Nephron progenitor cell (in vitro differentiated cells): Measurements from ENCODE around the gene VLDLR.

Experiments
- DNase-seq: peaks from one replicate; pipeline ENCODE4 v3.0.0; 2021
- H3K27ac Mint-ChIP-seq: 2 replicates; pipeline ENCODE4 v1.8.0; 2021; ENCODE audit warnings: mild to moderate bottlenecking, moderate library complexity, mixed read lengths
- H3K27me3 Mint-ChIP-seq: 2 replicates; pipeline ENCODE4 v1.8.0; 2021; ENCODE audit warnings: mild to moderate bottlenecking, low read depth, mixed read lengths; ENCODE audit not compliant: poor library complexity
- H3K36me3 Mint-ChIP-seq: 2 replicates; pipeline ENCODE4 v1.8.0; 2021; ENCODE audit warnings: low read depth, mixed read lengths
- H3K4me1 Mint-ChIP-seq: 2 replicates; pipeline ENCODE4 v1.8.0; 2021; ENCODE audit warnings: mixed read lengths
- H3K4me3 Mint-ChIP-seq: 2 replicates; pipeline ENCODE4 v1.8.0; 2021; ENCODE audit warnings: mild to moderate bottlenecking, moderate library complexity, mixed read lengths
- H3K9me3 Mint-ChIP-seq: 2 replicates; pipeline ENCODE4 v1.8.0; 2021; ENCODE audit warnings: mild to moderate bottlenecking, moderate library complexity, mixed read lengths
- TF ChIP-seq, protein P1 (sequence below): fragments of 200-600 bp; sonication (generic); IDR thresholded peaks from 2 replicates; pipeline ENCODE4 v1.5.0; 2021; ENCODE audit warnings: antibody characterized with exemption

VLDLR gene

DNA sequence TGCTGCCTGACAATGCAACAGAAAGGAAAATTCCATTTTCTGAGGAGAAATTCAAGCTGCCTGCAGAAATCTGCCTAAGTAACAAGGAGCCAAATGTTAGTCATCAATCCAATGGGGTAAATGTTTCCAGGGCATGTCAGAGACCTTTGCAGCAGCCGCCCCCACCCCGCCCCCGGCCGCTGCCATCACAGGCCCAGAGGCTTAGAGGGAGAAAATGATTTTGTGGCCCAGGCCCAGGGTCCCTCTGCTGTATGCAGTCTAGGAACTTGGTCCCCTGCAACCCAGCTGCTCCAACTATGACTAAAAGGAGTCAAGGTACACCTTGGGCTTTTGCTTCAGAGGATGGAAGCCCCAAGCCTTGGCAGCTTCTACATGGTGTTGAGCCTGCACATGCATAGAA lies 45.0 kb downstream of the VLDLR start:
- DNase-seq = no peak

DNA sequence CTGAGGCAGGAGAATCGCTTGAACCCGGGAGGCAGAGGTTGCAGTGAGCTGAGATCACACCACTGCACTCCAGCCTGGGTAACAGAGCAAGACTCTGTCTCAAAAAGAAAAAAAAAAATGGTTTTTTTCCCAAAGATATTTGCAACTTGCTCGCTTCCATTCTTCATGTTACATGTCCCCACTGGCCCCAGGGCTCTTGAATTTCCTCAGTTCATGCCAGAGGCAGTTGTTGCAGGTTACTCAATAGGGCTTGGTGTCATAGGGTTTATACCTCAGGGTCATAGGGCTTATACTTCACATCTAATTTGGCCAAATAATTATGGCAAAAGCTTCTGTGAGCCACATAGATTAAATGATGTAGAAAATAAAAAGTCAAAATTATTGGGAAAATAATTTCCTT lies 51.6 kb downstream of the VLDLR start:
- H3K9me3 Mint-ChIP-seq = no peaks in the 10 kb centered on the region
- no peaks in the 10 kb centered on the region for H3K36me3 Mint-ChIP-seq
- H3K4me1 Mint-ChIP-seq = peaks cover 12% of the 10 kb centered on the region
- TF ChIP-seq, protein P1, sequence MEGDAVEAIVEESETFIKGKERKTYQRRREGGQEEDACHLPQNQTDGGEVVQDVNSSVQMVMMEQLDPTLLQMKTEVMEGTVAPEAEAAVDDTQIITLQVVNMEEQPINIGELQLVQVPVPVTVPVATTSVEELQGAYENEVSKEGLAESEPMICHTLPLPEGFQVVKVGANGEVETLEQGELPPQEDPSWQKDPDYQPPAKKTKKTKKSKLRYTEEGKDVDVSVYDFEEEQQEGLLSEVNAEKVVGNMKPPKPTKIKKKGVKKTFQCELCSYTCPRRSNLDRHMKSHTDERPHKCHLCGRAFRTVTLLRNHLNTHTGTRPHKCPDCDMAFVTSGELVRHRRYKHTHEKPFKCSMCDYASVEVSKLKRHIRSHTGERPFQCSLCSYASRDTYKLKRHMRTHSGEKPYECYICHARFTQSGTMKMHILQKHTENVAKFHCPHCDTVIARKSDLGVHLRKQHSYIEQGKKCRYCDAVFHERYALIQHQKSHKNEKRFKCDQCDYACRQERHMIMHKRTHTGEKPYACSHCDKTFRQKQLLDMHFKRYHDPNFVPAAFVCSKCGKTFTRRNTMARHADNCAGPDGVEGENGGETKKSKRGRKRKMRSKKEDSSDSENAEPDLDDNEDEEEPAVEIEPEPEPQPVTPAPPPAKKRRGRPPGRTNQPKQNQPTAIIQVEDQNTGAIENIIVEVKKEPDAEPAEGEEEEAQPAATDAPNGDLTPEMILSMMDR = no peak
- H3K4me3 Mint-ChIP-seq = no peak overlapping the region
- H3K27me3 Mint-ChIP-seq = no peaks in the 10 kb centered on the region
- no peak for DNase-seq
- H3K27ac Mint-ChIP-seq = no peak overlapping the region

More for the DNA sequence above, 45.0 kb downstream of the VLDLR start:
- Mint-ChIP-seq H3K27me3 (peaks cover 3% of the 10 kb centered on the region), H3K4me1 (no peaks in the 10 kb centered on the region), H3K4me3 (no peak overlapping the region), H3K36me3 (peaks cover 32% of the 10 kb centered on the region), H3K9me3 (peaks cover 25% of the 10 kb centered on the region), H3K27ac (no peak overlapping the region)
- TF ChIP-seq, protein P1 = no peak

DNA sequence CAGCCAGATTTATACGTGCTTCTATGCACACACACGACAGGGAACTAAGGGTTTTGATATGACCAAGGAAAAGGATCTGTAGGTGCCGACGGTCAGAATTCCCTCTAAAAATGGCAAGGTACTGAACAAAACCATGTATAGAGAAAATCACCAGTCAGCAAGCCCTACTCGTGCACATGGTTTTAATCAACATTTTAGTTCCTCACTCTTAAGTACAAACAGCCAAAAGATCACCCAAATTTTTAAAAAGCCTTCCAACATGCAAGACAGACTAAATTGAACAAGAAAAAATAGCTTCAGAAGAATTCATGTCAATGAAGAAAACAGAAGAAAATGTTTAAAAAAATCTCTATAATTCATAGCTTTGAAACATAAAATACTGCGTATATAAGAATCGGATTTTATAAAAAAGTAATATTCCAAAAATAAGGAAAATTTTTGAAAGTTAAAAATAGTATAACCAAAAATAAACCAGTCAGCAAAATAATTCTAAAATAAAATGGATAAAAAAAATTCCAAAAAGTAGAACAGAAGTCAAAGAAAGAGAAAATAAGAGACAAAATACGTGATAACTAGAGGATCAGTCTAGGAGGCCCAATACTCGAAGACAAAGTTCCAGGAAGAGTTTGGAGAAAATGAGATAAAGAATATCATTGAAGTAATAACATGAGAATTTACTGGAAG lies 52.7 kb downstream of the VLDLR start:
- Mint-ChIP-seq H3K36me3 (no peaks in the 10 kb centered on the region), H3K9me3 (no peaks in the 10 kb centered on the region), H3K27ac (no peak overlapping the region), H3K4me1 (peaks cover 12% of the 10 kb centered on the region), H3K4me3 (no peak overlapping the region), H3K27me3 (no peaks in the 10 kb centered on the region)
- TF ChIP-seq, protein P1 = no peak
- no peak for DNase-seq

DNA sequence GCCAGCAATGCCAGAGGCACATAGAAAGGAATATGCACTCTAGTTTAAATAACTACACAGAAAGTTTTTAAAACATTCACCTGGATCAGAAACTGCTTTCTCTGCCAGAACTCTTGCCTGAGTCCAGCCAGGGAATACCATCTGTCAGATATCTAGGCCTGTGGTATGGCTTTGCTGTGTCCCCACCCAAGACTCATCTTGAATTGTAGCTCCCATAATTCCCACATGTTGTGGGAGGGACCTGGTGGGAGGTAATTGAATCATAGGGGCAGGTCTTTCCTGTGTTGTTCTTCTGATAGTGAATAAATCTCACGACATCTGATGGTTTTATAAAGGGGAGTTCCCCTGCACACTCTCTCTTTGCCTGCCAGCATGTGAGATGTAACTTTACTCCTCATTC lies 54.2 kb downstream of the VLDLR start:
- no peak for DNase-seq
- H3K27ac Mint-ChIP-seq = no peak overlapping the region
- no peaks in the 10 kb centered on the region for H3K27me3 Mint-ChIP-seq
- peaks cover 12% of the 10 kb centered on the region for H3K4me1 Mint-ChIP-seq
- TF ChIP-seq, protein P1 = no peak
- H3K9me3 Mint-ChIP-seq = no peaks in the 10 kb centered on the region
- no peak overlapping the region for H3K4me3 Mint-ChIP-seq
- no peaks in the 10 kb centered on the region for H3K36me3 Mint-ChIP-seq

DNA sequence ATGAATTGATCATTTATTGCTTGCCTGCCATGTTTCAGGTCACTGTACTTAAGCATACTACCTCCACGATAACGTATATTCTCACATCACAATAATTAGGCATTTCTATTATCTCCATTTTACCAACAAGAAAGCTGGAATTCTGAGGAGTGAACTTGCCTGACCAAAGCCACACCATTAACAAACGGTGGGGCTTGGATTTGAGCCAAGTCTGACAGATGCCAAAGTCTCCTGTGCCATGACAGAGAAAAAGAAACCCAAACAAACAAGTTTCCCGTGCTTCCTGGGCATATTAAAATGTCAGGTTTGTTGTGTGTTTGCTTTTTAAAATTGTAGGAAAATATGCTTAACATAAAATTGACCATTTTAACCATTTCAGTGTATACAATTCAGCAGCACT lies 54.9 kb downstream of the VLDLR start:
- TF ChIP-seq, protein P1 = no peak
- Mint-ChIP-seq H3K36me3 (no peaks in the 10 kb centered on the region), H3K4me3 (no peak overlapping the region), H3K9me3 (no peaks in the 10 kb centered on the region), H3K27ac (no peak overlapping the region), H3K4me1 (peaks cover 12% of the 10 kb centered on the region), H3K27me3 (no peaks in the 10 kb centered on the region)
- DNase-seq = no peak
